NCI-H1436 (cell line): ENCODE measurements around the gene DYTN.
A peak's percentile ranks its signal among the peaks of the same experiment; 100 is the strongest.

ENCODE experiments used
- DNase-seq: peaks from one replicate; lab custom pipeline; 2025; lab: John Stamatoyannopoulos, UW

DYTN gene

GRCh38 chr2:206700156-206700555 is 18.0 kb downstream of the DYTN start:
- no peak for DNase-seq

GRCh38 chr2:206698811-206699210 is 19.4 kb downstream of the DYTN start:
- no peak for DNase-seq

GRCh38 chr2:206696910-206697309 is 21.3 kb downstream of the DYTN start:
- DNase-seq = no peak

GRCh38 chr2:206693399-206694137 is 24.6 kb downstream of the DYTN start:
- DNase-seq = peak; percentile 70

- no peak for DNase-seq
These were observed 25.2 kb downstream of the DYTN start for GRCh38 chr2:206692971-206693370.

- no peak for DNase-seq
These were observed 29.2 kb downstream of the DYTN start for GRCh38 chr2:206688990-206689389.

GRCh38 chr2:206688453-206688852 is 29.7 kb downstream of the DYTN start:
- no peak for DNase-seq

GRCh38 chr2:206683546-206683945 is 34.6 kb downstream of the DYTN start:
- no peak for DNase-seq

- DNase-seq = no peak
These were observed 47.5 kb downstream of the DYTN start for GRCh38 chr2:206670531-206671319.

GRCh38 chr2:206665251-206665650 is 52.9 kb downstream of the DYTN start:
- DNase-seq = no peak

- DNase-seq = no peak
These were observed 61.1 kb downstream of the DYTN start for GRCh38 chr2:206657087-206657486.

- no peak for DNase-seq
These were observed 70.2 kb downstream of the DYTN start for GRCh38 chr2:206647985-206648384.

- no peak for DNase-seq
These were observed 75.8 kb downstream of the DYTN start, which contains the start of gene FAM237A for GRCh38 chr2:206642075-206643025. Gene FAM237A, plus strand, starts transcription at chr2:206642487. Its CDS starts 1,750 bp downstream, at chr2:206644237.

GRCh38 chr2:206641226-206641625 is 77.0 kb downstream of the DYTN start:
- DNase-seq = no peak

GRCh38 chr2:206639636-206640035 is 78.6 kb downstream of the DYTN start:
- DNase-seq = no peak

- no peak for DNase-seq
These were observed 83.2 kb downstream of the DYTN start for GRCh38 chr2:206635015-206635414.

GRCh38 chr2:206631340-206631739 is 86.9 kb downstream of the DYTN start:
- DNase-seq = no peak

GRCh38 chr2:206627632-206628031 is 90.6 kb downstream of the DYTN start:
- no peak for DNase-seq

GRCh38 chr2:206626108-206626507 is 92.1 kb downstream of the DYTN start:
- DNase-seq = no peak

GRCh38 chr2:206619011-206619410 is 99.2 kb downstream of the DYTN start:
- no peak for DNase-seq

- no peak for DNase-seq
These were observed 102.0 kb downstream of the DYTN start for GRCh38 chr2:206616151-206616550.

- DNase-seq = no peak
These were observed 102.6 kb downstream of the DYTN start for GRCh38 chr2:206615417-206616089.
